Right ventricle myocardium inferior (tissue), 1 donor: Measurements from ENCODE around the gene HBA1. TPM values are rescaled to one million over a fixed set of nuclear protein-coding genes. Genes with fewer than 3 reads are reported as not detected.
"Not testable (repeated sequence)": the region's sequence is repeated elsewhere in the genome, so short reads cannot be mapped to it uniquely, and the experiment has no call there.

Experiments
- ATAC-seq: fragments of 200-7000 bp; cut with Tn5 transposase; one replicate; pipeline ENCODE4 v1.9.1; 2020; ENCODE audit warnings: mild to moderate bottlenecking, moderate library complexity
- DNase-seq: peaks from one replicate; pipeline ENCODE4 v3.0.0; 2021; ENCODE audit errors: missing footprints
- intact Hi-C: fragments of 100-400 bp; cut with DNase I; formaldehyde crosslinking; loops from one replicate; pipeline ENCODE4 v1.11.0; 2022
- total RNA-seq: library from RNA; stranded (reverse); fragmentation: NEBNext Ultra II Directional; extraction: Animal tissue kit (Norgen Biotek cat#: 25700); gene quantifications from one replicate; pipeline ENCODE4 v1.2.1, GENCODE V29; 2021
- donor health status: DM: no; HTN: yes; CAD: no; lungs with severe emphysema.

HBA1 gene
- total RNA-seq, 1 donor from 2014 or later, result 91.7 TPM

DNA sequence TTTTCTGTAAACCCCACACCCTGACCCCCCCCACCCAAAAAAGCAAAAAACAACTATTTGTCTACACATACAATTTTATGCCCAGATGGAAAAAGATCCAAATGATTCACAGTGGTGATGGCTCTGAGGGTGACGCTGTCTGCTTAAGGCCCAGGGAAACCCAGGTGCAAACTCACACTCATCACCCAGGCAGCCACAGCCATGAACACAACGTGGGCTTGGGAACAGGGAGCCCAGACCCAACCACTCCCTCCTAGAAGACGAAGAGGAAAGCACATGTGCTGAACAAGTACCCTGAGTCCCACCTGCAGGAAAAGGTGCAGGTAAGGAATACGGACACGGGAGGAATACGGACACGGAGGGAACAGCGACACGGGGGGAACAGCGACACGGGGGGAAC lies 9.2 kb downstream of the HBA1 start:
- no peak for ATAC-seq
- intact Hi-C loops, result no loop called here
- DNase-seq, result no peak

DNA sequence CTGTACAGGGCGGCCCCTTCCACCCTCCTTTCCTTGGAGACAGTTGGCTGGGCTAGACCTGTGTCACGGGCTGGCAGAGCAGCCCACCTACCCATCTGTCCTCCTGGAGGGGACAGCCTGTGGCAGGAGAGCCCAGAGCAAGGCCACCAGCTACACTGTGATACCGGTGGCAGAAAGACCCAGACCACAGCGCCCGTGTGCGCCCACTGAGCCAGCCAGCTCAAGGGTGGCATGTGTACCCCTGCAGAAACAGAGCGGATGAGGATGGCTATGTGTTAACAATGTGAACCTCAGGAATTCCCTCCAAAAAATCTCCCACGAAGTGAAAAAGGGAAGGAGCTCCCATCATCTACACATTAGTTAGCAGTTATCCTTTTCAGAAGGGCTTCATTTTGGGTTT lies 10.8 kb downstream of the HBA1 start:
- intact Hi-C loops, result no loop called here
- no peak for DNase-seq
- ATAC-seq, result no peak

- intact Hi-C loops, result no loop called here
- no peak for DNase-seq
- no peak for ATAC-seq
Observed at GRCh38 chr16:188674-189073, 12.2 kb downstream of the HBA1 start.

- ATAC-seq (no peak), DNase-seq (no peak)
Observed at GRCh38 chr16:189604-190186, 13.2 kb downstream of the HBA1 start.

GRCh38 chr16:191831-192230 lies 15.4 kb downstream of the HBA1 start:
- no peak for ATAC-seq
- no peak for DNase-seq
- intact Hi-C loops, result no loop called here

More at GRCh38 chr16:189604-190186, 13.2 kb downstream of the HBA1 start:
- intact Hi-C loops, result no loop called here

DNA sequence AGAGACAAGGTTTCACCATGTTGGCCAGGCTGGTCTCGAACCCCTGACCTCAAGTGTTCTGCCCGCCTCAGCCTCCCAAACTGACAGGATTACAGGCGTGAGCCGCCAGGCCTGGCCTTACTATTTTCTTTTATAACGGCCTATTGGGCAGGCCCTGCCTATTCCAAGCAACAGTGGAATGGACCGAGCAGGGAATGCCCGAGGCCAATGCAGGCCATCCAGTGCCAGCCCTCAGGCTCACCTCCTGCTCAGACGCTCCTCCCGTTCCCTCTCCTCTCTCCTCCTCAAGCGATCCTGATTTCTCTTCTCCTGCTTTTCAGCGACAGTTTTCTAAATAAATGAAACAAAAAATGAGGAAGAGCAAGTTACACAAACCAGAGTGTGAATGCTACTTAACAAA lies 16.2 kb downstream of the HBA1 start:
- ATAC-seq, result no peak
- intact Hi-C loops, result no loop called here
- no peak for DNase-seq

GRCh38 chr16:193441-193840 lies 17.0 kb downstream of the HBA1 start:
- no peak for ATAC-seq
- intact Hi-C loops, result no loop called here
- DNase-seq, result no peak

DNA sequence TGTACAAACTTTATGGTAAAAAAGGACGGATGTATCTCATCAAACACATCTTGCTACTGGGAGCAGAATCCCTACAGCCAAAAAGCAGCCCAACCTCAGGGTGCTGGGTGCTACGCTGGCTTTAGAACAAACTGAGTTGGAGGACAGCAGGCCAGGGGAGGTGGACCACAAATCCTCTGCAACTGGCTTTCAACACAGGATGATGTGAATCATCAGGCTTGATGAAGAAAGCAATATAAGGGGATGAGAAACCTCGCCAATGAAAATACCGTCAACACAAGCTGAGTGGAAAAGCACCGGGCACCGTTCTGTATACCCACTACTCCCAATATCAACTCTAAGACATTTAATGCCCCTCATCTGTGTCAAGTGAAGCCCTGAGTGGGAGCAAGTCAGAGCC lies 18.0 kb downstream of the HBA1 start:
- DNase-seq, result no peak
- ATAC-seq, result no peak
- intact Hi-C loops, result no loop called here

DNA sequence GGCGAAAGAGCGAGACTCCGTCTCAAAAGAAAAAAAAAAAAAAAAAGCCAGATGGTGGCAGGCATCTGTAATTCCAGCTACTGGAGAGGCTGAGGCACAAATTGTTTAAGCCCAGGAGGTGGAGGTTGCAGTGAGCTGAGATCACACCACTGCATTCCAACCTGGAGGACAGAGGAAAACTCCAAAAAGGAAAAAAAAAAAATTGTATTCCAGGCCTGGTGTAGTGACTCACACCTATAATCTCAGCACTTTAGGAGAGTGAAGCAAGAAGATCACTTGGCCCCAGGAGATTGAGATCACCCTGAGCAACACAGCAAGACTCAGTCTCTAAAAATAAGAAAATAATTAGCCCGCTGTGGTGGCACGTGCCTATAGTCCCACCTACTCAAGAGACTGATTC lies 23.9 kb downstream of the HBA1 start:
- DNase-seq, result no peak
- intact Hi-C loops, result no loop called here
- no peak for ATAC-seq

DNA sequence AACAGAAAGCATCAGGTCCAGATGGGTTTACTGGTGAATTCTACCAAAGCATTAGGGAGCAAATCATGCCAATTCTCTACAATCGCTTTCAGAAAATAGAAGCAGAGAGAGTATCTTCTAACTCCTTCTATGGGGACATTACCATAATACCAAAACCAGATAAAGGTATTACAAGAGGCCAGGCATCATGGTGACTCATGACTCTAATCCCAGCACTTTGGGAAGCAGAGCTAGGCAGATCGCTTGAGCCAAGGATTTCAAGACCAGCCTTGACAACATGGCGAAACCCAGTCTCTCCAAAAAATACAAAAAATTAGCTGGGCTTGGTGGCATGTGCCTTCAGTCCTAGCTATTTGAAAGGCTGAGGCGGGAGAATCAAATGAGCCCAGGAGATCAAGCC lies 26.8 kb downstream of the HBA1 start:
- no peak for DNase-seq
- no peak for ATAC-seq
- intact Hi-C loops, result no loop called here

DNA sequence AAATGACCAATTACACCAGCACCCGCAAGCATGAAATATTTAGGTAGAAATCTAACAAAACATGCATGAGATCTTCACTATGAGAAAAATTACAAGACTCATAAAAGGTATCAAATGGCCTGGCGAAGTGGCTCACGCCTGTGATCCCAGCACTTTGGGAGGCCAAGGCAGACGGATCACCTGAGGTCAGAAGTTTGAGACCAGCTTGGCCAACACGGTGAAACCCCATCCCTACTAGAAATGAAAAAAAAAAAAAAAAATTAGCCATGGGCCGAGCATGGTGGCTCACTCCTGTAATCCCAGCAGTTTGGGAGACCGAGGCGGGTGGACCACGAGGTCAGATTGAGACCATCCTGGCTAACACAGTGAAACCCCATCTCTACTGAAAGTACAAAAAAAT lies 27.6 kb downstream of the HBA1 start:
- ATAC-seq, intact Hi-C loops: not testable (repeated sequence)

GRCh38 chr16:209359-209758 lies 32.9 kb downstream of the HBA1 start:
- intact Hi-C loops, ATAC-seq, DNase-seq: not testable (repeated sequence)

More for the DNA sequence above, 27.6 kb downstream of the HBA1 start:
- not testable (repeated sequence) for DNase-seq

DNA sequence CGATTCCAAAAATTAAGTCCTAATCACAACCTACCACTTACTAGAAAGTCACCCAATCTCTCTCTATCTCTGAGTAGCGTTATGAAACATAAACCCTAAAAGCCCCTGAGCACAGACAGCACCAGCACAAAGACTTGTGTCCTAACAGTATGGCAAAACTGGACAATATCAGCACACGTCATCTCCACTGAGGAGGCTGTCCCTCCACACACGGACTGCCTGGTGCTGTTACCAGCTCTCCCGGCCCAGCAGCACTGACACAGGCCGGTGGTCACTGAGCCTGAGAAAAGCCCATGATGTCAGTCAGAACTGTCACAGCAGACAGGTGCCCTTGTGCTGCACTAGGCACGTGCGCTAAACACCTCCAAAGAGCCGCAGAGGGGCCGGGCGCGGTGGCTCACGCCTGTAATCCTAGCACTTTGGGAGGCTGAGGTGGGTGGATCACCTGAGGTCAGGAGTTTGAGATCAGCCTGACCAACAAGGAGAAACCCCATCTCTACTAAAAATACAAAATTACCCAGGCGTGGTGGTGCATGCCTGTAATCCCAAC lies 35.2 kb downstream of the HBA1 start:
- DNase-seq, intact Hi-C loops: not testable (repeated sequence)
- peak; percentile 29 for ATAC-seq

GRCh38 chr16:212999-213398 lies 36.5 kb downstream of the HBA1 start:
- DNase-seq, result no peak
- intact Hi-C loops, result no loop called here
- ATAC-seq, result peak; percentile 34

GRCh38 chr16:220021-220420 lies 43.5 kb downstream of the HBA1 start:
- DNase-seq, result no peak
- intact Hi-C loops, result no loop called here
- no peak for ATAC-seq

Other genes with a start within 250 kb of the HBA1 start
- 11.3 TPM for gene POLR3K, start 123.1 kb upstream of the HBA1 start, total RNA-seq
- gene SNRNP25, start 122.9 kb upstream of the HBA1 start, total RNA-seq, result 80.7 TPM
- gene RHBDF1, start 104.0 kb upstream of the HBA1 start, total RNA-seq, result 24.5 TPM
- gene MPG, start 98.5 kb upstream of the HBA1 start, total RNA-seq, result 37.2 TPM
- 18.5 TPM for gene NPRL3, start 38.0 kb upstream of the HBA1 start, total RNA-seq
- gene HBZ, start 24.0 kb upstream of the HBA1 start, total RNA-seq, result not detected
- gene HBM, start 10.7 kb upstream of the HBA1 start, total RNA-seq, result not detected
- gene HBA2, start 3.8 kb upstream of the HBA1 start, total RNA-seq, result 86.1 TPM
- not detected for gene HBQ1, start 3.8 kb downstream of the HBA1 start, total RNA-seq
- 23.5 TPM for gene LUC7L, start 52.8 kb downstream of the HBA1 start, total RNA-seq
- gene FAM234A, start 58.1 kb downstream of the HBA1 start, total RNA-seq, result 144 TPM
- 15.4 TPM for gene RGS11, start 99.3 kb downstream of the HBA1 start, total RNA-seq
- gene ARHGDIG, start 103.9 kb downstream of the HBA1 start, total RNA-seq, result 9.3 TPM
- gene PDIA2, start 106.5 kb downstream of the HBA1 start, total RNA-seq, result 1.6 TPM
- gene AXIN1, start 176.0 kb downstream of the HBA1 start, total RNA-seq, result 12.8 TPM
- 83.1 TPM for gene MRPL28, start 193.9 kb downstream of the HBA1 start, total RNA-seq
- gene PGAP6, start 205.3 kb downstream of the HBA1 start, total RNA-seq, result 32.1 TPM
- gene NME4, start 220.5 kb downstream of the HBA1 start, total RNA-seq, result 91.3 TPM
- gene DECR2, start 225.2 kb downstream of the HBA1 start, total RNA-seq, result 10.6 TPM
- gene RAB11FIP3, start 249.0 kb downstream of the HBA1 start, total RNA-seq, result 23.3 TPM